Measurements from ENCODE around the gene LHPP. TPM values are rescaled to one million over a fixed set of nuclear protein-coding genes. Genes with fewer than 3 reads are reported as not detected.

Gene LHPP
- polyA plus RNA-seq, 1 experiment, result 7.1 TPM

- Histone ChIP-seq H3K4me3 (ENCODE audit: low read depth, low read length) (no peak overlapping the region), H3K9me3 (ENCODE audit: control insufficient read depth, insufficient read depth, low read length) (no peaks in the 10 kb centered on the region; the same call in 1 of the 2 replicates), H3K27me3 (ENCODE audit: control insufficient read depth, insufficient read depth, low read length) (no peaks in the 10 kb centered on the region), H3K27ac (ENCODE audit: low read depth, low read length) (no peak overlapping the region)
- TF ChIP-seq CTCF (IDR thresholded peaks at IDR 0.05; ENCODE audit: low read depth, low read length), result no peak
- ChIA-PET CTCF (interaction anchor here (1.0 kb wide), 1 partner anchor 120 kb away, joined by 3 read pairs; no protein-coding TSS in a partner anchor), POLR2A (interaction anchor here (0.6 kb wide), 1 partner anchor 39 kb away, joined by 4 read pairs; no protein-coding TSS in a partner anchor)
- DNase-seq (ENCODE audit: low read depth, low spot score), result no peak
Measured at GRCh38 chr10:124621637-124622036, 160.0 kb downstream of the LHPP start.

DNA sequence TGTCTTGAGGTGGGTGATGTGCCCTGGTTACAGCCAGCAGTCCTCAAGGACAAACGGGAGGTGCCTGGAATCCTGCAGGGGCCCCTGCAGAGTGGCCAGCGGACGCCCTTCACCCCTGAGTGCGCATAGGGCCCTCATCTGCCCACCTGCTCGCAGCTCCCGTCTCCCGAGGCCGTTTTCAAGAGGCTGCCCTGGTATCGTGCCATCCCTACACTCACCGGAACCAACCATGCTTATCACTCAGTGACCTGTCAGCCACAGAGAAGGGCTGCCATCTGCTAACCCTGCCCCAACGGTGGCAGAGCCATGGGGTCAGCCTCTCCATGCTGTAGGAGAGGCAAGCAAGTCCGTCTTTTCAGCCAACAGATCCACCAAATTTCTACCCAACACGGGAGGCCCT lies 160.5 kb downstream of the LHPP start:
- no peaks in the 10 kb centered on the region; the same call in 1 of the 2 replicates for H3K9me3 ChIP-seq (ENCODE audit: control insufficient read depth, insufficient read depth, low read length)
- no peak overlapping the region for H3K4me3 ChIP-seq (ENCODE audit: low read depth, low read length)
- H3K27me3 ChIP-seq (ENCODE audit: control insufficient read depth, insufficient read depth, low read length), result no peaks in the 10 kb centered on the region
- POLR2A ChIA-PET, result no interaction called here
- no peak for DNase-seq (ENCODE audit: low read depth, low spot score)
- no peak for TF ChIP-seq CTCF (IDR thresholded peaks at IDR 0.05; ENCODE audit: low read depth, low read length)
- no peak overlapping the region for H3K27ac ChIP-seq (ENCODE audit: low read depth, low read length)
- CTCF ChIA-PET, result interaction anchor here (1.0 kb wide), 1 partner anchor 119 kb away, joined by 3 read pairs; no protein-coding TSS in a partner anchor

DNA sequence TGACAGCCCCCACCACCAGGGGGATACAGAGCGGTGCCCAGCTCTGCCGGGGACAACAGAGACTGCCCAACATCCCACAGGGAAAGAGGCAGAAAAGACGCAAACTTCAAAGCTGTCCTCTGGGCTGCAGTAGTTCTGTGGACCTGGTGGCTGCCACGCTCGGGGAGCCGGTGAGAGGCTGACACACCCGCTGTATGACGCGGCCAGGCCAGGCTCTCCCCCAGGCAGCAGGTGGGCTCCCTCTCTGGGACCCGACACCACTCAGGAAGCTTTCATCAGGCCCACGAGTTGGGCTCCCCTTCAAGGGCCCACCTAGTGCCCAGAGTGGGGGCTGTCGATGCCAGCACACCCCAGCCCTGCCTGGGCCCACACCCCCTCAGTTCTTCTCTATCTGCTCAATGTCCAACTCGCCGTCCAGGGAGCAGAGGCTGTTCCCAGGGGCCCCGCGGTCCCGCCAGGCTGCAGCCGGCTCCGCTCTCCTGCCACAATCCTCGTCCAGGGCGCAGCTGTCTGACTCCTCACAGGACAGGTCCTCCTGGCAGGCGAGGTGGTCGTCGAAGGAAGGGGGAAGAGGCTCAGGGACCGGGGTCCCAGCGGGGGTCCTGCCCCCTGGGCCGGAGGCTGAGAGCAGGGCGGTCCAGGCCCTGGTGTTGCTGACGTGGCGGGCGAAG lies 161.4 kb downstream of the LHPP start:
- TF ChIP-seq CTCF (IDR thresholded peaks at IDR 0.05; ENCODE audit: low read depth, low read length), result no peak
- CTCF ChIA-PET, result no interaction called here
- no peaks in the 10 kb centered on the region; the same call in 1 of the 2 replicates for H3K9me3 ChIP-seq (ENCODE audit: control insufficient read depth, insufficient read depth, low read length)
- no peak overlapping the region for H3K27ac ChIP-seq (ENCODE audit: low read depth, low read length)
- POLR2A ChIA-PET, result no interaction called here
- H3K4me3 ChIP-seq (ENCODE audit: low read depth, low read length), result no peak overlapping the region
- H3K27me3 ChIP-seq (ENCODE audit: control insufficient read depth, insufficient read depth, low read length), result no peaks in the 10 kb centered on the region
- no peak for DNase-seq (ENCODE audit: low read depth, low spot score)

DNA sequence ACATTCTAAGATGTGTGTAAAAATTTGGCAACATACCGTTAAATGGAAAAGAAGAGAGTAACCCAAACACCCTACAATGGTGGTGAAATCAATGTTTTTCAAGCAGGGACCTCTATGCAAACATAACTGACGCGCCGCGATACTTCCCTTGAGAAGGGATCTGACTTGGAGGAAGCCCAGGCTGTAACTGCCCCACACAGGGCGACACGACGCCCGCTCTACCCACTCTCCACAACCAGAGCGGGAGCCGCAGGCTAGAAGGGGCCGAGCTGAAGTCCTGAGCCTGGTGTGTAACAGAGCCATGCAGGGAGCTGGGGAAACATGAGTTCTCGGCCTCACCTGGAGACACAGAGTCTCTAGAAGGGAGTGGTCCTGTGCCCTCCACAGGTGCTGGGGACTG lies 162.4 kb downstream of the LHPP start:
- POLR2A ChIA-PET, result no interaction called here
- CTCF ChIA-PET, result no interaction called here
- H3K27me3 ChIP-seq (ENCODE audit: control insufficient read depth, insufficient read depth, low read length), result no peaks in the 10 kb centered on the region
- no peak overlapping the region for H3K27ac ChIP-seq (ENCODE audit: low read depth, low read length)
- no peak for DNase-seq (ENCODE audit: low read depth, low spot score)
- TF ChIP-seq CTCF (IDR thresholded peaks at IDR 0.05; ENCODE audit: low read depth, low read length), result no peak
- H3K9me3 ChIP-seq (ENCODE audit: control insufficient read depth, insufficient read depth, low read length), result no peaks in the 10 kb centered on the region; the same call in 1 of the 2 replicates
- no peak overlapping the region for H3K4me3 ChIP-seq (ENCODE audit: low read depth, low read length)

DNA sequence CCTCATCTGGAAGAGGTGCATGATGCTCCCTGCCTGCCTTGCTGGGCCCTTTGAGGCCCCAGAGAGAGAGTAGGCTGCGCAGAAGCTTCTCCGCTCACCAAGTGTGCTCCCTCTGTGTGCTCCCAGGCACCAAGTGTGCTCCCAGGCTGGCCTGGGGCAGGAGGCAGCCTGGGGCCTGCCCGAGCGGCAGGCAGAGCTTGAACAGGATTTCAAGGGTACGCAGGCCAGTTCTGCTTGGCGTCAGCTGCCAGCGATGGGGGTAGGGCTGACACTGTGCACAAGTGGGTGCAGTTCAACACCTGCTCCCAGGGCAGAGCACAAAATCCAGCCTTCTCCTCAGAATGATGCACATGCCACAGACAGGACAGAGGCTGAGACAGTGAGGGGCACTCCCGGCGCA lies 162.8 kb downstream of the LHPP start:
- ChIA-PET POLR2A (no interaction called here), CTCF (no interaction called here)
- no peak overlapping the region for H3K27ac ChIP-seq (ENCODE audit: low read depth, low read length)
- no peak for TF ChIP-seq CTCF (IDR thresholded peaks at IDR 0.05; ENCODE audit: low read depth, low read length)
- H3K4me3 ChIP-seq (ENCODE audit: low read depth, low read length), result no peak overlapping the region
- H3K9me3 ChIP-seq (ENCODE audit: control insufficient read depth, insufficient read depth, low read length), result no peaks in the 10 kb centered on the region; the same call in 1 of the 2 replicates
- DNase-seq (ENCODE audit: low read depth, low spot score), result no peak
- H3K27me3 ChIP-seq (ENCODE audit: control insufficient read depth, insufficient read depth, low read length), result no peaks in the 10 kb centered on the region
